Body of pancreas (tissue), 4 donors: ENCODE results near the gene BRIP1.
"Not testable (repeated sequence)": the region's sequence is repeated elsewhere in the genome, so short reads cannot be mapped to it uniquely, and the experiment has no call there.

Experiments used
- CTCF ChIP-seq, 7 experiments: fragments of 450-650 bp in 4 of 7; fragments of 200-600 bp in 3 of 7; sonication (generic) in 3 of 7; IDR thresholded peaks; one replicate each; pipeline ENCODE4 v1.5.1; 2016 to 2019; ENCODE audit warnings: antibody characterized with exemption in 7 of 7
- POLR2A ChIP-seq, 3 donors: fragments of 450-650 bp; IDR thresholded peaks; one replicate each; pipeline ENCODE4 v1.6.1; 2016; ENCODE audit warnings: antibody characterized with exemption in 3 of 3, mild to moderate bottlenecking in 2 of 3

GRCh38 chr17:61819265-61819664 lies 44.1 kb downstream of the BRIP1 start:
- not testable (repeated sequence) for TF ChIP-seq CTCF, POLR2A (IDR thresholded peaks at IDR 0.05)
